Ovary (tissue), 3 donors: ENCODE data around the gene RERE.
A peak's percentile ranks its signal among the peaks of the same experiment; 100 is the strongest.

Experiments used
- EP300 ChIP-seq: sonication (generic); formaldehyde crosslinking; IDR thresholded peaks from one replicate; pipeline ENCODE4 v1.6.1; 2017; ENCODE audit warnings: antibody characterized with exemption
- POLR2A ChIP-seq: fragments of 450-650 bp; IDR thresholded peaks from one replicate; pipeline ENCODE4 v1.6.1; 2017; ENCODE audit warnings: antibody characterized with exemption, mild to moderate bottlenecking, moderate library complexity
- TF ChIP-seq, protein P1 (sequence below), 3 donors: fragments of 450-650 bp in 2 of 3; fragments of 200-600 bp in 1 of 3; IDR thresholded peaks; one replicate each; pipeline versions ENCODE4 v1.5.1 to v1.8.0; 2016 to 2022; ENCODE audit warnings: antibody characterized with exemption in 3 of 3, mild to moderate bottlenecking in 1 of 3
- donor health status: DM: no; HTN: no; CAD: no.

DNA sequence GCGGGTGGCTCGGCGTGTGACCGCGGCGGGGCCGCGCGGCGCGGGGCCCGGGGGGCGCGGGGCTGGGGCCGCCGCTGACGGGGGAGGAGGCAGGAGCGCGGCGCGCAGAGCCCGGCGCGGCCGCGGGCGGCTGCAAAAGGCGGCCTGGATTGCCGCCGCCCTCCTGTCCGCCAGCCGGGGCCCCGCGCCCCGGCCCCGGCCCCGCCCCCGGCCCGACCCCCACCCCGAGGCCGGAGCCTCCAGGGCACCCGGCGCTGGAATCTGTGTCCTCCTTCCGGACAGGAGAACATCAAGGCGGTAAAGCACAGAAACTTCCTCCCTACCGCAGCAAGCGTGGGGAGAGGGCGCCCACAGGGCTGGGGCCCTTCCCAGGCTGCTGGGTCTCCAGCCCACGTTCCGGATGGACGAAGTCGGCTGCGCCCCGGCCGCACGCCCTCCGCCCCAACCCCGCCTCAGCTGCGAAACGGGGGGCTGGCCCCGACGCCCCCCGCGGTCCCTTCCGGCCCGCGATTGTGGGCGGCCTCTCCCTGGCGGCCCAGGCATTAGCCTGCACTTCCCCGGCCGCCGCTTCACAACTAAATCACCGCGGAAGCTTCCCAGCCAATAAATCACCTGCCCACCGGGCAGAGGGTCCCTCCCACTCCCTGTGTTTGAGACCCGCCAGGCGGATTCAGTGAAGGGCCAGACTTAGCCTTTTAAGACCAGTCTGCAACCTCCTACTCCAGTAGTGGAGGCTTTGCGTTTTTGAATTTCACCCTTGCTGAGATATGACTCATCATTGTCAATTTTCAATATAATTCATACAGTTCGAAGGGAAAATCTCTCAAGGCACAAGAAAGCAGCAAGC, 393.5 kb downstream of the RERE start:
- TF ChIP-seq, protein P1, sequence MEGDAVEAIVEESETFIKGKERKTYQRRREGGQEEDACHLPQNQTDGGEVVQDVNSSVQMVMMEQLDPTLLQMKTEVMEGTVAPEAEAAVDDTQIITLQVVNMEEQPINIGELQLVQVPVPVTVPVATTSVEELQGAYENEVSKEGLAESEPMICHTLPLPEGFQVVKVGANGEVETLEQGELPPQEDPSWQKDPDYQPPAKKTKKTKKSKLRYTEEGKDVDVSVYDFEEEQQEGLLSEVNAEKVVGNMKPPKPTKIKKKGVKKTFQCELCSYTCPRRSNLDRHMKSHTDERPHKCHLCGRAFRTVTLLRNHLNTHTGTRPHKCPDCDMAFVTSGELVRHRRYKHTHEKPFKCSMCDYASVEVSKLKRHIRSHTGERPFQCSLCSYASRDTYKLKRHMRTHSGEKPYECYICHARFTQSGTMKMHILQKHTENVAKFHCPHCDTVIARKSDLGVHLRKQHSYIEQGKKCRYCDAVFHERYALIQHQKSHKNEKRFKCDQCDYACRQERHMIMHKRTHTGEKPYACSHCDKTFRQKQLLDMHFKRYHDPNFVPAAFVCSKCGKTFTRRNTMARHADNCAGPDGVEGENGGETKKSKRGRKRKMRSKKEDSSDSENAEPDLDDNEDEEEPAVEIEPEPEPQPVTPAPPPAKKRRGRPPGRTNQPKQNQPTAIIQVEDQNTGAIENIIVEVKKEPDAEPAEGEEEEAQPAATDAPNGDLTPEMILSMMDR (IDR thresholded peaks at IDR 0.05), result peak in 1 of 3 donors; percentile 36
- TF ChIP-seq POLR2A, result peak; percentile 20
- no peak for TF ChIP-seq EP300
